Measurements from ENCODE around the gene TPSAB1. TPM values are rescaled to one million over a fixed set of nuclear protein-coding genes. Genes with fewer than 3 reads are reported as not detected.
"Not testable (repeated sequence)": the region's sequence is repeated elsewhere in the genome, so short reads cannot be mapped to it uniquely, and the experiment has no call there.

Gene TPSAB1
- total and polyA plus RNA-seq, 10 of the 15 experiments (the other 5 are each of a cell fraction or from before 2014, with no cell fraction given) = 0.06 TPM; not detected in 9

DNA sequence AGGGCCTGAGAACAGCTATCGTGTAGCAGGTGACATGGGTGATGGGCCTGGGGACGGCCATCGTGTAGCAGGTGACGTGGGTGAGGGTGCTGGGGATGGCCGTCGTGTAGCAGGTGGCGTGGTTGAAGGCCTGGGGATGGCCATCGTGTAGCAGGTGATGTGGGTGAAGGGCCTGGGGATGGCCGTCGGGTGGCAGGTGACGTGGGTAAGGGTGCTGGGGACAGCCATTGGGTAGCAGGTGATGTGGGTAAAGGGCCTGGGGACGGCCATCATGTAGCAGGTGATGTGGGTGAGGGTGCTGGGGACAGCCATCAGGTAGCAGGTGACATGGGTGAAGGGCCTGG lies 30.8 kb downstream of the TPSAB1 start:
- RAD21 ChIA-PET (ENCODE audit: unreplicated experiment) = no interaction called here
- DNase-seq (ENCODE audit: low read depth, low spot score) = no peak
- H3K4me3 ChIP-seq = no peak overlapping the region
- no peaks in the 10 kb centered on the region for H4K20me1 ChIP-seq (ENCODE audit: control insufficient read depth, insufficient read depth)
- SMC1A ChIA-PET (ENCODE audit: uncharacterized antibody, unreplicated experiment) = no interaction called here
- H3K79me2 ChIP-seq (ENCODE audit: control insufficient read depth, insufficient read depth, low read length) = no peaks in the 10 kb centered on the region
- no peaks in the 10 kb centered on the region for H3K9me3 ChIP-seq (replicated peaks; ENCODE audit: control insufficient read depth, insufficient read depth, low read length)
- TF ChIP-seq CHD4 (IDR thresholded peaks at IDR 0.05) (no peak), NFIC (IDR thresholded peaks at IDR 0.05; ENCODE audit: low read depth, low read length) (no peak), SREBF1 (IDR thresholded peaks at IDR 0.05; ENCODE audit: low read length) (no peak), PKNOX1 (IDR thresholded peaks at IDR 0.05) (no peak), CBX3 (IDR thresholded peaks at IDR 0.05; ENCODE audit: borderline replicate concordance, low read depth) (no peak), SIX5 (IDR thresholded peaks at IDR 0.05; ENCODE audit: low read depth, low read length, severe bottlenecking) (no peak), JUND (IDR thresholded peaks at IDR 0.05; ENCODE audit: low read depth, low read length) (no peak), TCF7 (IDR thresholded peaks at IDR 0.05; ENCODE audit: borderline replicate concordance) (no peak), RB1 (IDR thresholded peaks at IDR 0.05; ENCODE audit: borderline replicate concordance) (no peak)
- TF ChIP-seq, protein P1, sequence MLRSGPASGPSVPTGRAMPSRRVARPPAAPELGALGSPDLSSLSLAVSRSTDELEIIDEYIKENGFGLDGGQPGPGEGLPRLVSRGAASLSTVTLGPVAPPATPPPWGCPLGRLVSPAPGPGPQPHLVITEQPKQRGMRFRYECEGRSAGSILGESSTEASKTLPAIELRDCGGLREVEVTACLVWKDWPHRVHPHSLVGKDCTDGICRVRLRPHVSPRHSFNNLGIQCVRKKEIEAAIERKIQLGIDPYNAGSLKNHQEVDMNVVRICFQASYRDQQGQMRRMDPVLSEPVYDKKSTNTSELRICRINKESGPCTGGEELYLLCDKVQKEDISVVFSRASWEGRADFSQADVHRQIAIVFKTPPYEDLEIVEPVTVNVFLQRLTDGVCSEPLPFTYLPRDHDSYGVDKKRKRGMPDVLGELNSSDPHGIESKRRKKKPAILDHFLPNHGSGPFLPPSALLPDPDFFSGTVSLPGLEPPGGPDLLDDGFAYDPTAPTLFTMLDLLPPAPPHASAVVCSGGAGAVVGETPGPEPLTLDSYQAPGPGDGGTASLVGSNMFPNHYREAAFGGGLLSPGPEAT (IDR thresholded peaks at IDR 0.05; ENCODE audit: low read depth) = no peak
- no peaks in the 10 kb centered on the region for H3K36me3 ChIP-seq (ENCODE audit: control insufficient read depth in 2 of 2, insufficient read depth in 2 of 2, low read length in 1 of 2)
- no peak for FAIRE-seq
- no peaks in the 10 kb centered on the region for H3K27me3 ChIP-seq (replicated peaks in 1 of 2; ENCODE audit: control insufficient read depth in 2 of 2, insufficient read depth in 2 of 2, low read length in 1 of 2)
- BruUV-seq (replicated peaks) = no TSS peak
- H3K4me1 ChIP-seq (ENCODE audit: control insufficient read depth, insufficient read depth, low read length) = no peaks in the 10 kb centered on the region
- in situ Hi-C loops (cut with MboI) (no loop called here), intact Hi-C loops (cut with micrococcal nuclease; ENCODE audit: unreplicated experiment) (no loop called here)
- ATAC-seq = no peak
- no peak overlapping the region for H2AFZ ChIP-seq (ENCODE audit: control insufficient read depth, low read depth, low read length)
- no peak overlapping the region for H3K9ac ChIP-seq (ENCODE audit: control insufficient read depth, insufficient read depth, low read length)
- no peak overlapping the region for H3K4me2 ChIP-seq (ENCODE audit: control insufficient read depth, insufficient read depth)
- 41% methylated on average over 12 of the region's 12 CpGs for WGBS (ENCODE audit: insufficient coverage, insufficient replicate concordance, low lambda C conversion rate, missing lambda C conversion rate)
- CTCF ChIA-PET = no interaction called here
- H3K27ac ChIP-seq (ENCODE audit: control insufficient read depth, insufficient read depth) = no peak overlapping the region
- POLR2A ChIA-PET = no interaction called here

DNA sequence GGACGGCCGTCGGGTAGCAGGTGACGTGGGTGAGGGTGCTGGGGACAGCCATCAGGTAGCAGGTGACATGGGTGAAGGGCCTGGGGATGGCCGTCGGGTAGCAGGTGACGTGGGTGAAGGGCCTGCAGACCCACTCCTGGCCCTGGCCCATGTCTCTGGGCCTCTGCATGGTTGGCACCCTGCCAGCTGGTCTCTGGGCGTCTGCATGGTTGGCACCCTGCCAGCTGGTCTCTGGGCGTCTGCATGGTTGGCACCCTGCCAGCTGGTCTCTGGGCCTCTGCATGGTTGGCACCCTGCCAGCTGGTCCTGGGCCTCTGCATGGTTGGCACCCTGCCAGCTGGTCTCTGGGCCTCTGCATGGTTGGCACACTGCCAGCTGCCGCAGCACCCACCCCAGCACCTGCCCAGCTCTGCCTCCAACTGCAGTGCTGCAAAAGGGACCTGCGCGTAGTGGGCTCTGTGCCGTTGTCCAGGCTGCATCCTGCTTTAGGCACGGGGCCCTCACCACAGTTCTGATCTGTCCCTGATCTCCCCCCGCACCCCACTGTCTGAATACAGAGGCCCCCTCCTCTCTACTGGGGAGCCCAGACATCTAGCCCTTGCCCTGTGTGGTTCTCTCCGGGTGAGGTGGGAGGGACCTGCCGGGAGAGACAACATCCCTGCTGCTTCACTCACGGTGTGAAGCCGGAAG lies 31.4 kb downstream of the TPSAB1 start:
- POLR2A ChIA-PET; H2AFZ ChIP-seq (ENCODE audit: control insufficient read depth, low read depth, low read length); DNase-seq (ENCODE audit: low read depth, low spot score); H3K9ac ChIP-seq (ENCODE audit: control insufficient read depth, insufficient read depth, low read length); H4K20me1 ChIP-seq (ENCODE audit: control insufficient read depth, insufficient read depth); SMC1A ChIA-PET (ENCODE audit: uncharacterized antibody, unreplicated experiment); H3K27me3 ChIP-seq (replicated peaks in 1 of 2; ENCODE audit: control insufficient read depth in 2 of 2, insufficient read depth in 2 of 2, low read length in 1 of 2); ATAC-seq; CTCF ChIA-PET; H3K36me3 ChIP-seq (ENCODE audit: control insufficient read depth in 2 of 2, insufficient read depth in 2 of 2, low read length in 1 of 2); H3K4me1 ChIP-seq (ENCODE audit: control insufficient read depth, insufficient read depth, low read length); H3K27ac ChIP-seq (ENCODE audit: control insufficient read depth, insufficient read depth); H3K79me2 ChIP-seq (ENCODE audit: control insufficient read depth, insufficient read depth, low read length); RAD21 ChIA-PET (ENCODE audit: unreplicated experiment); H3K9me3 ChIP-seq (replicated peaks; ENCODE audit: control insufficient read depth, insufficient read depth, low read length); in situ Hi-C loops (cut with MboI); FAIRE-seq; intact Hi-C loops (cut with micrococcal nuclease; ENCODE audit: unreplicated experiment); BruUV-seq (replicated peaks); H3K4me3 ChIP-seq; H3K4me2 ChIP-seq (ENCODE audit: control insufficient read depth, insufficient read depth): not testable (repeated sequence)
- whole genome bisulfite sequencing (ENCODE audit: insufficient coverage, insufficient replicate concordance, low lambda C conversion rate, missing lambda C conversion rate) = 28% methylated on average over 19 of the region's 19 CpGs

All from GM12878 (cell line).